ENCODE results near the gene ACD.

Gene ACD

GRCh38 chr16:67647681-67648080, 12.4 kb downstream of the ACD start:
- DNase-seq (ENCODE audit: low read depth in 3 of 3) = no peak

GRCh38 chr16:67647111-67647651, 12.9 kb downstream of the ACD start:
- DNase-seq (ENCODE audit: low read depth in 3 of 3) = no peak

GRCh38 chr16:67645397-67646121, 14.5 kb downstream of the ACD start:
- no peak for DNase-seq (ENCODE audit: low read depth in 3 of 3)

GRCh38 chr16:67644038-67644437, 16.0 kb downstream of the ACD start:
- no peak for DNase-seq (ENCODE audit: low read depth in 3 of 3)

GRCh38 chr16:67641779-67642708, 18.0 kb downstream of the ACD start:
- DNase-seq (ENCODE audit: low read depth in 3 of 3) = no peak

GRCh38 chr16:67637625-67638024, 22.4 kb downstream of the ACD start:
- DNase-seq (ENCODE audit: low read depth in 3 of 3) = no peak

- no peak for DNase-seq (ENCODE audit: low read depth in 3 of 3)
Measured at GRCh38 chr16:67636713-67637112, 23.3 kb downstream of the ACD start.

- no peak for DNase-seq (ENCODE audit: low read depth in 3 of 3)
Measured at GRCh38 chr16:67632415-67633172, 27.5 kb downstream of the ACD start.

GRCh38 chr16:67628216-67628615, 31.8 kb downstream of the ACD start:
- no peak for DNase-seq (ENCODE audit: low read depth in 3 of 3)

- no peak for DNase-seq (ENCODE audit: low read depth in 3 of 3)
Measured at GRCh38 chr16:67613808-67614207, 46.3 kb downstream of the ACD start.

GRCh38 chr16:67608364-67608763, 51.7 kb downstream of the ACD start:
- no peak for DNase-seq (ENCODE audit: low read depth in 3 of 3)

Data from stimulated activated CD4-positive, alpha-beta T cell treated with anti-CD3 and anti-CD28 coated beads, TNF-alpha, amount 100 ng/mL, for 4 hours (primary cell).